GM12801 (cell line): ENCODE data around the gene IL18RAP.
A peak's percentile ranks its signal among the peaks of the same experiment; 100 is the strongest.

Experiments used
- CTCF ChIP-seq: IDR thresholded peaks from one replicate; pipeline ENCODE4 v1.5.1; 2011; ENCODE audit warnings: control low read depth; ENCODE audit not compliant: insufficient read length; ENCODE audit errors: extremely low read depth

Gene IL18RAP

GRCh38 chr2:102455061-102455670, 32.2 kb downstream of the IL18RAP start:
- TF ChIP-seq CTCF, result no peak

- no peak for TF ChIP-seq CTCF
Observed at GRCh38 chr2:102460467-102460866, 37.5 kb downstream of the IL18RAP start.

- no peak for TF ChIP-seq CTCF
Observed at GRCh38 chr2:102461188-102461587, 38.2 kb downstream of the IL18RAP start.

GRCh38 chr2:102463160-102463559, 40.2 kb downstream of the IL18RAP start:
- TF ChIP-seq CTCF, result no peak

- TF ChIP-seq CTCF, result no peak
Observed at GRCh38 chr2:102470168-102470567, 47.2 kb downstream of the IL18RAP start.

GRCh38 chr2:102473020-102473419, 50.1 kb downstream of the IL18RAP start, which contains the start of gene SLC9A4:
Gene SLC9A4 (plus strand): TSS chr2:102473226. CDS start chr2:102473760, 534 bp downstream.
- peak; percentile 57 for TF ChIP-seq CTCF

GRCh38 chr2:102473631-102474030, 50.7 kb downstream of the IL18RAP start:
- no peak for TF ChIP-seq CTCF
